RPMI8226 (cell line): ENCODE results near the gene BTLA.
A peak's percentile ranks its signal among the peaks of the same experiment; 100 is the strongest.
"Not testable (repeated sequence)": the region's sequence is repeated elsewhere in the genome, so short reads cannot be mapped to it uniquely, and the experiment has no call there.

Experiments
- DNase-seq: peaks from one replicate; pipeline ENCODE4 v3.0.0-alpha.2; 2015

The BTLA gene

GRCh38 chr3:112437146-112438022 lies 61.9 kb downstream of the BTLA start:
- DNase-seq: peak; percentile 24

GRCh38 chr3:112429960-112430359 lies 69.3 kb downstream of the BTLA start:
- DNase-seq: no peak

GRCh38 chr3:112427123-112427522 lies 72.1 kb downstream of the BTLA start:
- DNase-seq: no peak

GRCh38 chr3:112425858-112426750 lies 73.2 kb downstream of the BTLA start:
- DNase-seq: peak; percentile 13

GRCh38 chr3:112425382-112425781 lies 73.9 kb downstream of the BTLA start:
- no peak for DNase-seq

GRCh38 chr3:112424394-112424793 lies 74.9 kb downstream of the BTLA start:
- no peak for DNase-seq

GRCh38 chr3:112422921-112423320 lies 76.4 kb downstream of the BTLA start:
- DNase-seq: not testable (repeated sequence)

- not testable (repeated sequence) for DNase-seq
Measured at GRCh38 chr3:112418526-112418925, 80.7 kb downstream of the BTLA start.

GRCh38 chr3:112417696-112418318 lies 81.5 kb downstream of the BTLA start:
- no peak for DNase-seq

GRCh38 chr3:112416391-112417212 lies 82.7 kb downstream of the BTLA start:
- DNase-seq: no peak

- no peak for DNase-seq
Measured at GRCh38 chr3:112415390-112415789, 83.9 kb downstream of the BTLA start.
